Large intestine (tissue), 3 donors: ENCODE results near the gene LTBP1. TPM values are rescaled to one million over a fixed set of nuclear protein-coding genes. Genes with fewer than 3 reads are reported as not detected.

Experiments
- DNase-seq, 2 donors: peaks; one replicate each; pipeline versions ENCODE4 v3.0.0 to v3.0.0-alpha.2; 2013
- H3K27ac ChIP-seq: one replicate; pipeline ENCODE4 v1.5.1; 2013; ENCODE audit warnings: low read length
- H3K27me3 ChIP-seq: 2 replicates; pipeline ENCODE4 v1.6.1; 2013; ENCODE audit warnings: low read length; ENCODE audit not compliant: control insufficient read depth, insufficient read depth
- H3K36me3 ChIP-seq: 2 replicates; pipeline ENCODE4 v1.6.1; 2013; ENCODE audit warnings: low read length; ENCODE audit not compliant: control insufficient read depth, insufficient read depth
- H3K4me1 ChIP-seq: one replicate; pipeline ENCODE4 v1.6.1; 2013; ENCODE audit warnings: low read length; ENCODE audit not compliant: control insufficient read depth, insufficient read depth
- H3K4me3 ChIP-seq: one replicate; pipeline ENCODE4 v1.5.1; 2013; ENCODE audit warnings: low read length
- H3K9me3 ChIP-seq: one replicate; pipeline ENCODE4 v1.6.1; 2013; ENCODE audit warnings: mild to moderate bottlenecking, low read depth, low read length, moderate library complexity; ENCODE audit not compliant: control insufficient read depth
- WGBS: methylation state at CpG from one replicate; pipeline ENCODE4 v1.1.5; 2013; ENCODE audit warnings: low lambda C conversion rate; ENCODE audit not compliant: insufficient coverage; 5-methylcytosine and 5-hydroxymethylcytosine counted together
- polyA plus RNA-seq: library from polyadenylated mRNA; unstranded; fragments of 120-200 nt; gene quantifications from one replicate; pipeline ENCODE4 v1.2.1, GENCODE V29; 2013

LTBP1 gene
- polyA plus RNA-seq, 1 donor = 22.9 TPM

DNA sequence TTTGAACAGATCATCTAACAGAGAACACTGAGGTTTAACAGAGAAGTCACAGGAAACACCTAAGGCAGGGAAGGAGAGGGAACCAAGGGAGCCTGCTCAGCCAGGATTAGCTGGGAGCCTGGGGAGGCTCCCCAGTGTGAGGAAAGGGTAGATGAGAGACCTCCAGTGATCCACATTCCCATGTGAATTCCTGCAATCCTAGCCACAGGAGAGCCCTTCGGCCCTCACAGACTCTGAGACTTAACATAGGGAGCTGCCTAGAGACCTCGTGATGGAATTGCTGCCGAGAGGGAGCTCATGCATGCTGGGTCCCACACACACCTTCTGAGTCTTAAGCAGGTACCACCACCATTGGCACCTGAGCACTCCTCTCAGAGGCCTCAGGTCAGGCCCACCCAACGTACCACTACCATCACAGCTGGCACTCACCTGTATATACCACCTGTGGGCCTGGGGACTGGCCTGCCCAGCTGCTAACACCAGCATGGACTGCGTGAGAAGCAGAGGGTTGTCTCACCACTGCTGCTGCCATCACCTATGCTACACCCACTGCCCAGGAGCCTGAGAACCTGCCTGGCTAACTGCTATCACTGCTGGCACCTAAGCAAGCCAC, 303.8 kb downstream of the LTBP1 start:
- Histone ChIP-seq H3K27ac (no peak overlapping the region), H3K36me3 (no peaks in the 10 kb centered on the region), H3K4me3 (no peak overlapping the region), H3K9me3 (no peaks in the 10 kb centered on the region), H3K4me1 (no peaks in the 10 kb centered on the region), H3K27me3 (no peaks in the 10 kb centered on the region)
- WGBS = no CpG with 5 or more reads among the region's 5 CpGs
- no peak for DNase-seq

DNA sequence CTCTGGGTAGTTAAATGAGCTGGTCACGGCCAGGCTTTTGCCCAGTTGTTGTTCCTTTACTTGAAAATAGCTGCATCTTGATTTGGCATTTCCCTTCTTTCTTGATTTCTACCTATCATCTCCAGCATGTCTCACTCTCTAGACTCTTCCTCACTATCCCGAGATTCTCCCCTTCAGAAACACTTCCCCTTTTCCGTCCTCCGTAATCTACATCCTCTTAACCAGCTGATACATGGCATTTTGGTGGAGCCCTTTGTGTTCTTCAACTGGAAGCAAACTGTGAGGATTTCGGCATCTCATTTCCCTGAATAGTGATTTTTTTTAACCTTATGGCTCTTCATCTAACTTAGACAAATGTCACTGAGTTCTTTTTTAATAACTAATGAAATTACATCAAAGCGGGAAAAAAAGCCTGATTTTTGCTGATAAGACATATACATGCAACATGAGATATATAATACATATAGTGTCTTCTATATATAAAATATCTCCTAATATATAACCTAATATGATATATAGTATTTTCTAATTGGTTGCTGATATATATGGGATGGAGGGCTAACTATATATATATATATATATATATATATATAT, 309.5 kb downstream of the LTBP1 start:
- Histone ChIP-seq H3K4me1 (no peaks in the 10 kb centered on the region), H3K9me3 (no peaks in the 10 kb centered on the region), H3K27ac (no peak overlapping the region), H3K4me3 (no peak overlapping the region), H3K36me3 (no peaks in the 10 kb centered on the region), H3K27me3 (no peaks in the 10 kb centered on the region)
- WGBS = 93% methylated on average over 4 of the region's 6 CpGs
- DNase-seq = no peak

DNA sequence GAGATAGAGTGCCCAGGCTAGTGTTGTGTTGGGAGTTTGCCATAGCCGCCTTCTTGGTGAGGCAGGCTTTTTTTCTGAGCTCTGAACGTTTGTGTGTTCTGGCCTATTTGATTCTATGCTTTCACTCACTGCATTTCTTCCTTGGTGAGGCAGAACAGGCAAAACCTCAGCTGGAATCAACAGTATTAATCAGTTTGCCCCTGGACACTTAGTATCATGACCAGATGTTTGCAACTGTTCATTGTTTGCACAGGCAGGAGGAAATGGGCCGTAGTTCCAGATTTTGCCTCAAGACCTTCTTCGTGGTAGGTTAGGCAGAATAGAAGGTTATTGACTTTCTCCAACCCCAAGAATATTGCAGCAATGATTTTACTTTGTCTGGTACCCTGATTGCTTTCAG, 311.6 kb downstream of the LTBP1 start:
- WGBS = no CpG with 5 or more reads among the region's 4 CpGs
- Histone ChIP-seq H3K36me3 (no peaks in the 10 kb centered on the region), H3K4me1 (no peaks in the 10 kb centered on the region), H3K9me3 (no peaks in the 10 kb centered on the region), H3K27ac (no peak overlapping the region), H3K4me3 (no peak overlapping the region), H3K27me3 (no peaks in the 10 kb centered on the region)
- DNase-seq = no peak

DNA sequence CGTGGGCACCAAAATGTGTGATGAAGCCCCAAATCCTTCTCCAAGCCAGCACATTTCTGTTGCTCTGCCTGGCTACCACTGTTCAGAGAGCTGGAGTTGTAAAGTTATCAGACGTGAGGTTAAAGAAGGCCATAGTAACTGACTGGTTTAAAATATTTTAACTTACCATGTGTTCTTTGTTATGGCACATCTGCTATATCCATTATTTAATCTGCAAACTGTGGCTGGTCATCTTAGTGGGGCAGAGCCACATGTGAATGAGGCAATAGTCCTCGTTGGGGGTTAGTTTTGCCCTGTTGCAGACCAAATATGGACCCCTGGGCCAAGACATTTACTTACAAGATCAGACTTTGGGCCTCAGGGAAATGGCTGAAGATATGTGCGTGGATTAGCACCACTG, 315.3 kb downstream of the LTBP1 start:
- H3K9me3 ChIP-seq = peaks cover 8% of the 10 kb centered on the region
- H3K36me3 ChIP-seq = peaks cover 3% of the 10 kb centered on the region
- no peaks in the 10 kb centered on the region for H3K4me1 ChIP-seq
- DNase-seq = no peak
- no peak overlapping the region for H3K27ac ChIP-seq
- H3K4me3 ChIP-seq = no peak overlapping the region
- WGBS = no CpG with 5 or more reads among the region's 4 CpGs
- no peaks in the 10 kb centered on the region for H3K27me3 ChIP-seq

- H3K27ac ChIP-seq = no peak overlapping the region
- peaks cover 8% of the 10 kb centered on the region for H3K9me3 ChIP-seq
- no peaks in the 10 kb centered on the region for H3K27me3 ChIP-seq
- no peak for DNase-seq
- no CpG with 5 or more reads among the region's 3 CpGs for WGBS
- H3K36me3 ChIP-seq = peaks cover 3% of the 10 kb centered on the region
- H3K4me1 ChIP-seq = no peaks in the 10 kb centered on the region
- no peak overlapping the region for H3K4me3 ChIP-seq
These were observed 318.0 kb downstream of the LTBP1 start for GRCh38 chr2:33264766-33265165.

DNA sequence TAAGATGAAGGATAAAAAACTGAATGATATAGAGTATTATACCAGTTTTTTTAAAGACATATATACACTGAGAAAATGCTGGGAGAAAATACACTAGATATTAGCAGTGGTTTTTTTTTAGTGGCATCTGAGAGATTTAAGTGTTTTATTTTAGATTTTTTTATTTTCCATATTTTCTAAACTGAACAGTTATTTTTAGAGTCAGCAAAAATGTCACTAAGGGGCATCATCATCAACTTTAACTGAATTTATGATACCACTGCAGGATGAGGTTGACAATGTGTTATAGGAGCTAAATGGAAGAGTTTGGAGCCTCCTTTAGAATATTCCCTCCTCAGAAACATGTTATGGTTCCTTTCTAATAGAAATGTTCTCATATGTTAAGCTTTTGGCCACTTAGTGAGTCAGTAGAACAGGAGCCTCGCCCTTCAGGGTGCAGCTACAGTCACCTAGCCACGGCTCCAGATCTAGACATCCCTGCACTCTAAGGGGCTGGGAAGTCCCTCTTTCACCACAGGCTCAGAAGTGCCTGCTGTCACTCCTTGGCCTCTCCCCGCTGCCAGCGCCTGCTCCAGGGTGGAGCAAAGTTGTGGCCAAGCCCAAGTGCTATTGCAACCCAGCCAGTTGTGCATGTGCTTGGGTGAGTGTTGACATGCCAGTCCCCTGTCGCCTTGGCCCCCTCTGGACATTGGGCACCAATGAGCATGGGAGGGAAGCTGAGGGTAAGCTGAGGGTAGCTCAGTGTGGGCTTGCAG, 319.0 kb downstream of the LTBP1 start:
- Histone ChIP-seq H3K27ac (no peak overlapping the region), H3K4me1 (no peaks in the 10 kb centered on the region), H3K27me3 (no peaks in the 10 kb centered on the region), H3K4me3 (no peak overlapping the region), H3K9me3 (peaks cover 8% of the 10 kb centered on the region), H3K36me3 (peaks cover 3% of the 10 kb centered on the region)
- DNase-seq = no peak
- no CpG with 5 or more reads among the region's 5 CpGs for WGBS

DNA sequence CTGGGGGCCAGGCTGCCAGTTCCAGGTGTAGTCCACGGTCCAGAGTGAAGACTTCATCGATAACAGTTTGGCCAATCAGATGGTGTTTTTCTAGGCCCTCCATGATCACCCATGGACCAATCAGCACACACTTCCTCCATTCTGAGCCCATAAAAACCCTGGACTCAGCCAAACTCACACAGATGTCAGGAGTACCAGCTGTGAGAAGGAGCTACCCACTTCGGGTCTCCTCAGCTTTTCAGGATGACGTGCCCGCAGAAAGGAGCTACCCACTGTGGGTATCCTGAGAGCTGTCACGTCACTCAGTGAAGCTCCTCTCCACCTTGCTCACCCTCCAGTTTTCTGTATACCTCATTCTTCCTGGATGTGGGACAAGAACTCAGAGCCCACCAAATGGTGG, 319.7 kb downstream of the LTBP1 start:
- no peak overlapping the region for H3K27ac ChIP-seq
- DNase-seq = no peak
- no CpG with 5 or more reads among the region's 6 CpGs for WGBS

GRCh38 chr2:33267043-33267442, 320.3 kb downstream of the LTBP1 start:
- peaks cover 8% of the 10 kb centered on the region for H3K9me3 ChIP-seq
- WGBS = no CpG with 5 or more reads among the region's 2 CpGs
- H3K4me1 ChIP-seq = no peaks in the 10 kb centered on the region
- H3K27me3 ChIP-seq = no peaks in the 10 kb centered on the region
- H3K4me3 ChIP-seq = no peak overlapping the region
- H3K27ac ChIP-seq = no peak overlapping the region
- no peak for DNase-seq
- H3K36me3 ChIP-seq = peaks cover 3% of the 10 kb centered on the region

More for the DNA sequence above, 319.7 kb downstream of the LTBP1 start:
- Histone ChIP-seq H3K36me3 (peaks cover 3% of the 10 kb centered on the region), H3K4me3 (no peak overlapping the region), H3K27me3 (no peaks in the 10 kb centered on the region), H3K4me1 (no peaks in the 10 kb centered on the region), H3K9me3 (peaks cover 8% of the 10 kb centered on the region)

DNA sequence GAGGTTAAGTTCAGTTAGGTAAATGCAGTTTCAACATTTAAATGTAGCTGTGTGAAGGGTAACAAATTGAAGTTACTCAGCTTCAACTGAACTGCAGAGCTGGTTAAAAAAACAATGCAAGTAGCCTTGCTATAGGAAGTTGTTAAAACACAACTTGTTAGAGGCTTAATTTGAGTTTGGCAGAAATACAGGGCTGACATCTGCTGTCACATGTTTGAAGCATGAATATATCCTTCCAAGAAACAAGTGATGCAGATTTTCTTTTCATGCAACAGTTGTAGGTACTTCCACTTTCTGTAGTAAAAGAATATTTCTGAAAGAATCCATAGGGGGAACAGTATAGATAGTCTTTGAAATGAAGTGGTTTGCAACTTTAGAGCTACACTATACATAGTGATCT, 321.0 kb downstream of the LTBP1 start:
- Histone ChIP-seq H3K4me3 (no peak overlapping the region), H3K4me1 (no peaks in the 10 kb centered on the region), H3K9me3 (peaks cover 8% of the 10 kb centered on the region), H3K27me3 (no peaks in the 10 kb centered on the region), H3K36me3 (peaks cover 3% of the 10 kb centered on the region), H3K27ac (no peak overlapping the region)
- DNase-seq = no peak

- WGBS = no CpG with 5 or more reads among the region's 4 CpGs
- H3K4me1 ChIP-seq = no peaks in the 10 kb centered on the region
- DNase-seq = no peak
These were observed 321.6 kb downstream of the LTBP1 start for GRCh38 chr2:33268246-33268831.

More at GRCh38 chr2:33268246-33268831, 321.6 kb downstream of the LTBP1 start:
- H3K27me3 ChIP-seq = no peaks in the 10 kb centered on the region
- H3K36me3 ChIP-seq = peaks cover 3% of the 10 kb centered on the region
- no peak overlapping the region for H3K27ac ChIP-seq
- peaks cover 8% of the 10 kb centered on the region for H3K9me3 ChIP-seq
- no peak overlapping the region for H3K4me3 ChIP-seq
